GM18508 (cell line): Measurements from ENCODE around the gene SLC22A12.

Experiments used
- ATAC-seq: cut with Tn5 transposase; IDR thresholded peaks from one replicate; pipeline ENCODE4 v1.9.1; 2021; ENCODE audit warnings: moderate number of reproducible peaks; ENCODE audit not compliant: insufficient read depth, unreplicated experiment

Gene SLC22A12

GRCh38 chr11:64642871-64643255 is 51.8 kb downstream of the SLC22A12 start:
- ATAC-seq: no peak

GRCh38 chr11:64643256-64643881 is 52.3 kb downstream of the SLC22A12 start:
- ATAC-seq: no peak

- ATAC-seq: no peak
Observed at GRCh38 chr11:64643920-64644646, 53.1 kb downstream of the SLC22A12 start.

- no peak for ATAC-seq
Observed at GRCh38 chr11:64644647-64645275, 53.7 kb downstream of the SLC22A12 start.

GRCh38 chr11:64647019-64647779 is 56.2 kb downstream of the SLC22A12 start:
- no peak for ATAC-seq

GRCh38 chr11:64648551-64648950 is 57.5 kb downstream of the SLC22A12 start:
- no peak for ATAC-seq

- ATAC-seq: no peak
Observed at GRCh38 chr11:64649291-64649697, 58.3 kb downstream of the SLC22A12 start.

GRCh38 chr11:64650923-64651523 is 60.0 kb downstream of the SLC22A12 start:
- no peak for ATAC-seq
